PC-9 (cell line): ENCODE measurements around the gene FASLG.

ENCODE experiments used
- CTCF ChIP-seq: fragments of 200-600 bp; sonication (generic); conservative IDR thresholded peaks from 2 replicates; pipeline ENCODE4 v1.6.1; 2017; ENCODE audit warnings: mixed run types, antibody characterized with exemption, mild to moderate bottlenecking, moderate library complexity
- EZH2 ChIP-seq: fragments of 200-600 bp; sonication (generic); IDR thresholded peaks from 2 replicates; pipeline ENCODE4 v1.8.0; 2017; ENCODE audit warnings: antibody characterized with exemption, low read depth

GRCh38 chr1:172622541-172622940 lies 36.4 kb upstream of the FASLG start:
- TF ChIP-seq CTCF (no peak), EZH2 (no peak)
